ENCODE results near the gene MND1.

DNA sequence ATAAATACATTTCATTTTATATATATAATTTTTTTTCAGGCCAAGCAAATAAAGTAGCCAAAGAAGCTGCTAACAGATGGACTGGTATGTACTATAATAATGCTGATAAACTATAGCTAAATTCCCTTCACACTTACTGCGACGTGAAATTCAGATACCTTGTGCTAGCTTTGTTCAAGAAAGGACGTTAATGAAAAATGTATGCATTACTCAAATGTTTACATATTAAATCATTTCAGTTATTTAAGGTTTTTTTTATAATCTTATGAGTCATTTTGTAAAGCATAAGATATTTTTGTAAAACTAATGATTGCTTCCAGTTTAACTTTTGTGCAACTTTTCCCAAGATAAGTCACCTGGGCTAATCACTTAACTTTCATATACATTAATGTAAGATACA is 64.4 kb downstream of the MND1 start:
- TF ChIP-seq, protein P1, sequence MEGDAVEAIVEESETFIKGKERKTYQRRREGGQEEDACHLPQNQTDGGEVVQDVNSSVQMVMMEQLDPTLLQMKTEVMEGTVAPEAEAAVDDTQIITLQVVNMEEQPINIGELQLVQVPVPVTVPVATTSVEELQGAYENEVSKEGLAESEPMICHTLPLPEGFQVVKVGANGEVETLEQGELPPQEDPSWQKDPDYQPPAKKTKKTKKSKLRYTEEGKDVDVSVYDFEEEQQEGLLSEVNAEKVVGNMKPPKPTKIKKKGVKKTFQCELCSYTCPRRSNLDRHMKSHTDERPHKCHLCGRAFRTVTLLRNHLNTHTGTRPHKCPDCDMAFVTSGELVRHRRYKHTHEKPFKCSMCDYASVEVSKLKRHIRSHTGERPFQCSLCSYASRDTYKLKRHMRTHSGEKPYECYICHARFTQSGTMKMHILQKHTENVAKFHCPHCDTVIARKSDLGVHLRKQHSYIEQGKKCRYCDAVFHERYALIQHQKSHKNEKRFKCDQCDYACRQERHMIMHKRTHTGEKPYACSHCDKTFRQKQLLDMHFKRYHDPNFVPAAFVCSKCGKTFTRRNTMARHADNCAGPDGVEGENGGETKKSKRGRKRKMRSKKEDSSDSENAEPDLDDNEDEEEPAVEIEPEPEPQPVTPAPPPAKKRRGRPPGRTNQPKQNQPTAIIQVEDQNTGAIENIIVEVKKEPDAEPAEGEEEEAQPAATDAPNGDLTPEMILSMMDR (IDR thresholded peaks at IDR 0.05) = no peak
- no peak for TF ChIP-seq POLR2A (IDR thresholded peaks at IDR 0.05)

All from lower leg skin (tissue), 3 donors.